ENCODE results near the gene DENND2C.

DNA sequence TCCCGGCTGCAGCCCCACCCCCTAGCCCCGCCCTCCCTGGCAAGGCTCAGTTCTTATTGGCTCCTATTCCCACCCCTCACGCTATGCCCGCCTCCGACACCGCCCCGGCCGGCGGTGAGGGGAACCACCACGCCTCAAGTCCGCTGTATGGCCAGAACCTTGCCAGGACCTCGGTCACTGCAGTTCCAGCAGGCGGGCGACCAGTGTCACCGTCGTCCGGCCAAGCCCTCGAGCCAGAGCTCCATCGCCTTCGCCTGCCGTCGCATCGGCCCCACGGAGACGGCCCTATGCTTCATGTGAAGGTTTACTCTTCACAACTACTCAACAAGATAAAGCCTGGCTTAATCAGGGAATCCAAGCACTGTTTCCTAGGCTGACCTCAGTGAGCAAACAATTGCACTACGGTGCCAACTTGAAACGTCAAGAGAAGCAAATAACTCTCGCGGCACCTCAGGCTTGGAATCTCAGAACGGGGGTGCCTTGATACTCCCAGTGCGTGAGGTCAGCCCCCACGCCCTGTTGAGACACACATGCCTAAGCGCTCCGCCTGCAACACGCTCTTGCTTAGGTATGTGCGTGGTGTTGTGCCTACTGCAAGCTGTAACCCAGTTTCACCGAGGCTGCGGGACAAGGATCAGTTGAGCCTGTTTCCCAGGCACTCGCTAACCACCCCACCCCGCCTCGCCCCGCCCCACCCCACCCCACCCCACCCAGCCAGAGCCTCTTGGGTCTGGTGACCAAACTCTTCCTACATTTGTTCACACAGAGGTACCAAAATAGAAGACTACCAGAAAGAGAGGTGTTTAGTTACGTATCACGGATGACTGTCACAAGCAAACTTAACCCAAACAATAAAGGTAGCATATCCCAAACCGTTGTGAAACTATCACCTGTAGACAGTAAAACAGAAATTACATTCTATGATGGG is 498 bp upstream of the DENND2C start:
- no peak for TF ChIP-seq ZNF274 (IDR thresholded peaks at IDR 0.05; ENCODE audit: low read depth, low read length)
- no peak for TF ChIP-seq YY1 (IDR thresholded peaks at IDR 0.05; ENCODE audit: insufficient read depth, insufficient read length)
- TF ChIP-seq SUZ12 (IDR thresholded peaks at IDR 0.05; ENCODE audit: extremely low read depth, insufficient read depth, insufficient read length): no peak

Data from NT2/D1 (cell line).